HepG2 (cell line): Measurements from ENCODE around the gene CASKIN2. TPM values are rescaled to one million over a fixed set of nuclear protein-coding genes. Genes with fewer than 3 reads are reported as not detected.

Experiments
- ASH2L ChIP-seq: fragments of 300-600, 200-600 bp; sonication (generic); IDR thresholded peaks from 2 replicates; pipeline ENCODE4 v1.7.0; 2017; ENCODE audit warnings: low read depth, mild to moderate bottlenecking, moderate library complexity, mixed read lengths, low read length; ENCODE audit not compliant: insufficient read length
- BCL6 ChIP-seq: IDR thresholded peaks from 2 replicates; pipeline ENCODE4 v1.6.1; 2016; ENCODE audit warnings: missing genetic modification reagents, missing compliant biosample characterization
- CEBPG ChIP-seq: IDR thresholded peaks from 2 replicates; pipeline ENCODE4 v1.6.1; 2016
- CHCHD3 ChIP-seq: sonication (generic); formaldehyde crosslinking; IDR thresholded peaks from 2 replicates; pipeline ENCODE4 v1.8.0; 2022; ENCODE audit warnings: mild to moderate bottlenecking, missing genetic modification reagents, moderate library complexity
- CREBL2 ChIP-seq: sonication (generic); formaldehyde crosslinking; IDR thresholded peaks from 2 replicates; pipeline ENCODE4 v1.8.1; 2023; ENCODE audit warnings: missing genetic modification reagents, mild to moderate bottlenecking, borderline replicate concordance
- EED ChIP-seq: sonication (generic); formaldehyde crosslinking; IDR thresholded peaks from 2 replicates; pipeline ENCODE4 v1.5.0; 2020; ENCODE audit warnings: mild to moderate bottlenecking, missing genetic modification reagents
- FOXP4 ChIP-seq: sonication (generic); formaldehyde crosslinking; IDR thresholded peaks from 2 replicates; pipeline ENCODE4 v1.4.0; 2020; ENCODE audit warnings: missing genetic modification reagents
- HDAC2 ChIP-seq: sonication (generic); formaldehyde crosslinking; IDR thresholded peaks from 2 replicates; pipeline ENCODE4 v1.4.0; 2020; ENCODE audit warnings: missing genetic modification reagents
- HES4 ChIP-seq: sonication (generic); formaldehyde crosslinking; IDR thresholded peaks from 2 replicates; pipeline ENCODE4 v1.9.0; 2021; ENCODE audit warnings: mild to moderate bottlenecking, missing genetic modification reagents, borderline replicate concordance
- SETDB1 ChIP-seq: sonication (generic); formaldehyde crosslinking; IDR thresholded peaks from 2 replicates; pipeline ENCODE4 v1.5.1; 2020; ENCODE audit warnings: missing genetic modification reagents, mild to moderate bottlenecking, borderline replicate concordance
- SKI ChIP-seq: fragments of 450-650 bp; IDR thresholded peaks from one replicate; pipeline ENCODE4 v1.6.1; 2018; ENCODE audit warnings: mild to moderate bottlenecking; ENCODE audit not compliant: partially characterized antibody
- SOX13 ChIP-seq, 3 experiments: fragments of 450-650 bp in 1 of 3; sonication (generic) in 1 of 3; formaldehyde crosslinking in 1 of 3; IDR thresholded peaks in 2 of 3; conservative IDR thresholded peaks in 1 of 3; 2 replicates each; pipeline versions ENCODE4 v1.5.0 to v1.6.1; 2016 to 2020; ENCODE audit warnings: antibody characterized with exemption in 1 of 3, mild to moderate bottlenecking in 1 of 3, missing compliant biosample characterization in 1 of 3, missing genetic modification reagents in 1 of 3, moderate library complexity in 1 of 3
- SOX6 ChIP-seq, 2 experiments: fragments of 450-650 bp in 1 of 2; sonication (generic) in 1 of 2; formaldehyde crosslinking in 1 of 2; IDR thresholded peaks; 2 replicates each; pipeline versions ENCODE4 v1.4.0 to v1.6.1; 2017 to 2020; ENCODE audit warnings: antibody characterized with exemption in 1 of 2, mild to moderate bottlenecking in 1 of 2, missing genetic modification reagents in 1 of 2
- ZBTB37 ChIP-seq: sonication (generic); formaldehyde crosslinking; IDR thresholded peaks from 2 replicates; pipeline ENCODE4 v1.4.0; 2020; ENCODE audit warnings: mild to moderate bottlenecking, missing genetic modification reagents
- ZBTB38 ChIP-seq: sonication (generic); formaldehyde crosslinking; IDR thresholded peaks from 2 replicates; pipeline ENCODE4 v1.5.1; 2020; ENCODE audit warnings: mild to moderate bottlenecking, missing genetic modification reagents
- ZHX1 ChIP-seq: sonication (generic); formaldehyde crosslinking; IDR thresholded peaks from 2 replicates; pipeline ENCODE4 v1.8.1; 2022; ENCODE audit warnings: low read depth, mild to moderate bottlenecking, missing genetic modification reagents
- ZNF143 ChIP-seq: sonication (generic); formaldehyde crosslinking; IDR thresholded peaks from 2 replicates; pipeline ENCODE4 v1.4.0; 2020; ENCODE audit warnings: missing genetic modification reagents
- ZNF549 ChIP-seq: sonication (generic); formaldehyde crosslinking; IDR thresholded peaks from 2 replicates; pipeline ENCODE4 v1.5.0; 2020; ENCODE audit warnings: missing genetic modification reagents
- ZNF550 ChIP-seq: sonication (generic); formaldehyde crosslinking; IDR thresholded peaks from 2 replicates; pipeline ENCODE4 v1.4.0; 2020; ENCODE audit warnings: mild to moderate bottlenecking, missing genetic modification reagents, borderline replicate concordance
- ZNF781 ChIP-seq: sonication (generic); formaldehyde crosslinking; IDR thresholded peaks from 2 replicates; pipeline ENCODE4 v1.5.1; 2020; ENCODE audit warnings: borderline replicate concordance, mild to moderate bottlenecking, missing genetic modification reagents; ENCODE audit errors: not compliant biosample characterization
- polyA plus RNA-seq, 8 experiments: library from polyadenylated mRNA; depleted of rRNA in 3 of 8; stranded (reverse) in 7 of 8; unstranded in 1 of 8; fragments of >200 nt; fragmentation: Illumina TruSeq in 4 of 8; extraction: Trizol in 4 of 8; gene quantifications; 2 replicates each; pipeline versions ENCODE4 v1.2.1 to v1.2.3, GENCODE V29; 2011 to 2016; ENCODE audit warnings: low read depth in 4 of 8, missing spikeins in 1 of 8, mixed read lengths in 1 of 8; ENCODE audit not compliant: insufficient read depth in 1 of 8
- total RNA-seq, 5 experiments: library from RNA; depleted of rRNA; stranded (reverse); fragments of >200 nt; fragmentation: Illumina TruSeq; extraction: Trizol; gene quantifications; 2 replicates each; pipeline ENCODE4 v1.2.3, GENCODE V29; 2016; ENCODE audit warnings: low read depth in 1 of 5

CASKIN2 gene
- total and polyA plus RNA-seq, 2 of the 13 experiments (the other 11 are each of a cell fraction or from before 2014, with no cell fraction given), result 5.2 to 7.8 TPM

GRCh38 chr17:75552425-75553294, 37.3 kb upstream of the CASKIN2 start (continued):
- peak; percentile 87 for TF ChIP-seq ZBTB37 (CRISPR knock-in tag)
- peak; percentile 42 for TF ChIP-seq SKI
- TF ChIP-seq ZNF781 (CRISPR knock-in tag), result no peak
- no peak for TF ChIP-seq ZHX1
- TF ChIP-seq ASH2L, result peak; percentile 31
- TF ChIP-seq EED (CRISPR knock-in tag), result no peak
- no peak for TF ChIP-seq CREBL2 (CRISPR knock-in tag)
- TF ChIP-seq ZNF549 (CRISPR knock-in tag), result no peak
- no peak for TF ChIP-seq ZNF550 (CRISPR knock-in tag)
- peak; percentile 43; the same call in 1 of the 2 replicates for TF ChIP-seq ZBTB38
- peak; percentile 97 for TF ChIP-seq BCL6
- TF ChIP-seq SOX6 (IDR thresholded peaks at IDR 0.05), result no peak
- peak; percentile 57 for TF ChIP-seq SOX6 (CRISPR knock-in tag; IDR thresholded peaks at IDR 0.05)
- TF ChIP-seq FOXP4 (CRISPR knock-in tag), result peak; percentile 75
- no peak for TF ChIP-seq CHCHD3
- 0 out of 2 replicates have a peak, but pooled peaks have one; percentile 15 for TF ChIP-seq CEBPG
- TF ChIP-seq SOX13 (IDR thresholded peaks at IDR 0.05), result no peak
- peak in 1 of 2 experiments; percentile 68; a peak in 2 of 4 replicates for TF ChIP-seq SOX13 (CRISPR knock-in tag; conservative IDR thresholded peaks at IDR 0.05 in 1 of 2, IDR thresholded peaks at IDR 0.05 in 1 of 2)
- no peak for TF ChIP-seq ZNF143 (CRISPR knock-in tag)
- no peak for TF ChIP-seq HES4 (CRISPR knock-in tag)
- 0 out of 2 replicates have a peak, but pooled peaks have one; percentile 51 for TF ChIP-seq SETDB1 (CRISPR knock-in tag)
- peak; percentile 84 for TF ChIP-seq HDAC2 (CRISPR knock-in tag)
